Measurements from ENCODE around the gene XRN1.

GRCh38 chr3:142363936-142364467, 83.8 kb downstream of the XRN1 start:
- TF ChIP-seq CTCF (conservative IDR thresholded peaks at IDR 0.05 in 1 of 2, IDR thresholded peaks at IDR 0.05 in 1 of 2; ENCODE audit: low read depth in 1 of 2, low read length in 2 of 2) (no peak), EZH2 (IDR thresholded peaks at IDR 0.05; ENCODE audit: low read length, missing control alignments) (no peak)
